Brain microvascular endothelial cell (primary cell): Measurements from ENCODE around the gene RYR3.

Experiments
- DNase-seq: peaks from one replicate; pipeline ENCODE4 v3.0.0-alpha.2; 2020
- H3K27ac ChIP-seq: fragments of 250-450 bp; sonication (Bioruptor Pico); 2 replicates; pipeline ENCODE4 v1.5.1; 2020; ENCODE audit warnings: mild to moderate bottlenecking, moderate library complexity
- H3K27me3 ChIP-seq: fragments of 250-450 bp; sonication (Bioruptor Pico); replicated peaks from 2 replicates; pipeline ENCODE4 v1.5.1; 2020; ENCODE audit warnings: mild to moderate bottlenecking
- H3K36me3 ChIP-seq: fragments of 250-450 bp; sonication (Bioruptor Pico); replicated peaks from 2 replicates; pipeline ENCODE4 v1.5.1; 2020; ENCODE audit warnings: mild to moderate bottlenecking
- H3K4me3 ChIP-seq: 2 replicates; pipeline ENCODE4 v1.5.1; 2011; ENCODE audit warnings: low read depth, mild to moderate bottlenecking, control low read depth, low read length, moderate library complexity
- CTCF ChIP-seq: IDR thresholded peaks from 2 replicates; pipeline ENCODE4 v1.5.1; 2011; ENCODE audit warnings: low read depth, mild to moderate bottlenecking, moderate library complexity, low read length, control low read depth, inconsistent platforms; ENCODE audit errors: missing control alignments
- in situ Hi-C: cut with HindIII; loops from 2 replicates; pipeline ENCODE4 v1.10.0; 2017; ENCODE audit warnings: low sequenced_read_pairs, low pct_ligation_motif_present

The RYR3 gene

DNA sequence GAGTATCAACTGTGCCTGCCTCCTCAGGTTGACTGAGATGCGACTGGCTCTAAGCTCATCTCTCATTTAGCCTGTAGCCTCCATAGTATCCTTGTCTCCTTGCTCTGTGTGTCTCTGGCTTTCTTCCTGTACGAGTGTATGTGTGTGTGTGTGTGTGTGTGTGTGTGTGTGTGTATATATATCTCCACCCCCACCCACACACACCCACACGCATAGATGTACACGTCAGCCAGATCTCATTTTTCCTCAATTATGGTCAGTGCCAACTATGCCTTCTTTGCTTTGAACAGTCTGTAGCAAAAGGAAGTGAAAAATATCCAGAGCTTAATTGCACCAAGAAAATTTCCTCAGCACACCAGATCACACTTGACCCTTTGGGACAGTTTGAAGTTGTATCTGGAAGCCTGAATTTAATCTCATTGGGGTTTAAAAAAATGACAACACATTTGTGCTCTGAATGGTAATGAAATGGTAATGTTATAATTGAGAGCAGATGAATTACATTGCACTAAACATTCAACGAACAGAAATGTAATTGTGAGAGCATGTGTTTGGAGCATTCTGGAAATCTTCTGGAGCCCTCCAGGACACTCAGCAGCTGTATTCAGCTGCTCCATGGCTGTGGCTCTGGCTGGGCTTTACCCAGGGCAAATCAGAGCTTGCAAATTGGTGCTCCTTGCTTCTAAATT is 63.6 kb downstream of the RYR3 start:
- H3K4me3 ChIP-seq, result no peak overlapping the region
- H3K36me3 ChIP-seq, result no peaks in the 10 kb centered on the region
- no peaks in the 10 kb centered on the region for H3K27me3 ChIP-seq
- no peak overlapping the region for H3K27ac ChIP-seq
- DNase-seq, result no peak
- no peak for TF ChIP-seq CTCF
- in situ Hi-C loops, result no loop called here

DNA sequence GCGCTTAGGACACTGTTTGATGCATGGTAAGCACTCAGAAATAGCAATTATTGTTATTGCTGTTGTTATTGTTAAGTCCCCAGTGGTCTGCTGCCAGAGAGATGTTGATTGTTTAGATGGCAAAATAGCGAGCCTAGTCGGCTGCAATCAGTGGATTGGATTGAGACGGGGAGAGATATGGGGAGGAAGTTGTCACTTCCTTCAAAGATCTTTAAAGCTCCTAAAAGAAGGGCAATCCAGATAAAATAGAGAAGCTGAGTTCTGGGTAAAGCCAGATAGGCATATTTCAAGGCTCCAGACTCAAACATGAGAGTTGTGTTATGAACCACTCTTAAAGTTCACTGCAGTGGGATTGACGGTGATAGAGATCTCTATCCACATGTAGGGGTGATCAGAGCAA is 64.5 kb downstream of the RYR3 start:
- no peak overlapping the region for H3K4me3 ChIP-seq
- no peaks in the 10 kb centered on the region for H3K27me3 ChIP-seq
- no peak for TF ChIP-seq CTCF
- no peak overlapping the region for H3K27ac ChIP-seq
- DNase-seq, result no peak
- no peaks in the 10 kb centered on the region for H3K36me3 ChIP-seq
- in situ Hi-C loops, result no loop called here

- no peak for DNase-seq
- no peak overlapping the region for H3K27ac ChIP-seq
- H3K36me3 ChIP-seq, result no peaks in the 10 kb centered on the region
- in situ Hi-C loops, result no loop called here
- TF ChIP-seq CTCF, result no peak
- H3K27me3 ChIP-seq, result no peaks in the 10 kb centered on the region
- no peak overlapping the region for H3K4me3 ChIP-seq
These were observed 66.4 kb downstream of the RYR3 start for GRCh38 chr15:33377204-33377603.

DNA sequence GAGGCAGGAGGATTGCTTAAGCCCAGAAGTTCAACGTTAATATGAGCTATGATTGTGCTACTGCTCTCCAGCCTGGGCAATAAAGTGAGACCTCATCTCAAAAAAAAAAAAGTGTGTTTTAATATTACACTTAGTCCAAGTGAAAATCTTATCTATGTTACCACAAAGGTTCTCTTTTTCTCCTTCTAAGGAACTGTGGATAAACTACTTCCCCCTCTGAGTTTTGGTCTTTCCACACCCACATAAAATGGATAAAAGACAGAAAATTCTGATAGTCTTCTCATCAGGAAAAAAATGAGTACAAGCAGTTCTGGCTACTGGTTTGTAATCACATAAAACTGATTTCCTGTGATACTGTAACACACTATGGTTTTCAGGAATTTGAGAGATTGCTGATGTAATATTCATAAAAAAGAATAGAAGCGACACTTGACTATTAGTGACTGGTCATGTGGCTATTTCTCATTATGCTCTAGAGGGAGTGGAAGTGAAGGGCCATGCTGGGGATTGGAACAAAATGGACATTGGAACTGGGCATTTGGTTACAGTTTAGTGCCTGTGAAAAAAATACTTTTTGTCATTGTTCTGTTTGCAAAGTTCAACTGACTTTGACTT is 68.2 kb downstream of the RYR3 start:
- Histone ChIP-seq H3K27ac (no peak overlapping the region), H3K27me3 (no peaks in the 10 kb centered on the region), H3K4me3 (no peak overlapping the region), H3K36me3 (no peaks in the 10 kb centered on the region)
- in situ Hi-C loops, result no loop called here
- no peak for TF ChIP-seq CTCF
- no peak for DNase-seq

GRCh38 chr15:33380406-33380805 is 69.6 kb downstream of the RYR3 start:
- no peak for DNase-seq
- H3K27me3 ChIP-seq, result no peaks in the 10 kb centered on the region
- in situ Hi-C loops, result no loop called here
- no peak overlapping the region for H3K27ac ChIP-seq
- TF ChIP-seq CTCF, result no peak
- H3K4me3 ChIP-seq, result no peak overlapping the region
- H3K36me3 ChIP-seq, result no peaks in the 10 kb centered on the region

DNA sequence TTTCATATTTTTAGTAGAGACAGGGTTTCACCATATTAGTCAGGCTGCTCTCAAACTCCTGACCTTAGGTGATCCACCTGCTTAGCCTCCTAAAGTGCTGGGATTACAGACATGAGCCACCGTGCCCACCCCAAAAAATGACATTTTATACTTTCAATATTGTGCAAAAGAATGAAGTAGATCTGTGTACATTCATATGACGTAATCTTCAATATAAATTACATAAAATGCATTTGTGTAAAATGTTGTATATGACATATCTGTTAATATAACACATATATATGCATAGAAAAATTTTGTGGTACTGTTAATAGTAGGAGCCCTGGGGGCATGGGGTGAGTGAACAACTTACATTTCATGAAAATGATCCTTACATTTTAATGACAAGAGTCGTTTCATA is 71.7 kb downstream of the RYR3 start:
- no peak overlapping the region for H3K27ac ChIP-seq
- no peaks in the 10 kb centered on the region for H3K27me3 ChIP-seq
- H3K36me3 ChIP-seq, result no peaks in the 10 kb centered on the region
- no peak overlapping the region for H3K4me3 ChIP-seq
- DNase-seq, result no peak
- no peak for TF ChIP-seq CTCF
- in situ Hi-C loops, result no loop called here
